Hepatocyte (in vitro differentiated cells): Measurements from ENCODE around the gene PABPN1L.

Experiments used
- CTCF ChIP-seq: fragments of 200-600 bp; sonication (generic); IDR thresholded peaks from 2 replicates; pipeline ENCODE4 v1.5.1; 2016; ENCODE audit warnings: antibody characterized with exemption, mild to moderate bottlenecking; ENCODE audit not compliant: poor library complexity
- EZH2 ChIP-seq: fragments of 200-600 bp; sonication (generic); IDR thresholded peaks from 2 replicates; pipeline ENCODE4 v1.6.1; 2016; ENCODE audit warnings: antibody characterized with exemption, mild to moderate bottlenecking, borderline replicate concordance

GRCh38 chr16:88906535-88907105, 40.2 kb upstream of the PABPN1L start:
- TF ChIP-seq CTCF = no peak
- TF ChIP-seq EZH2 = no peak
